Esophagus squamous epithelium (tissue), 5 donors: ENCODE measurements around the gene LRRC72. TPM values are rescaled to one million over a fixed set of nuclear protein-coding genes. Genes with fewer than 3 reads are reported as not detected.
"Not testable (repeated sequence)": the region's sequence is repeated elsewhere in the genome, so short reads cannot be mapped to it uniquely, and the experiment has no call there.

Source experiments
- DNase-seq: peaks from one replicate; lab custom pipeline; 2025; lab: John Stamatoyannopoulos, UW
- H3K27ac ChIP-seq, 4 donors: fragments of 200-600 bp; sonication (generic); one replicate each; pipeline ENCODE4 v1.5.1; 2016 to 2019; ENCODE audit warnings: mild to moderate bottlenecking in 1 of 4
- H3K27me3 ChIP-seq, 4 donors: fragments of 200-600 bp; sonication (generic); 1 replicate in 3 of 4; 2 replicates in 1 of 4; pipeline versions ENCODE4 v1.5.1 to v1.6.0; 2017 to 2021; ENCODE audit warnings: antibody characterized with exemption in 1 of 4
- H3K36me3 ChIP-seq, 3 donors: fragments of 200-600 bp; sonication (generic); one replicate each; pipeline ENCODE4 v1.5.1; 2016 to 2019
- H3K4me1 ChIP-seq, 3 donors: fragments of 200-600 bp; sonication (generic); one replicate each; pipeline ENCODE4 v1.5.1; 2017 to 2019
- H3K4me3 ChIP-seq, 4 donors: fragments of 200-600 bp; sonication (generic); 1 replicate in 3 of 4; 2 replicates in 1 of 4; pipeline ENCODE4 v1.5.1; 2016 to 2019; ENCODE audit warnings: mild to moderate bottlenecking in 2 of 4, moderate library complexity in 1 of 4
- H3K9me3 ChIP-seq, 3 donors: fragments of 200-600 bp; sonication (generic); one replicate each; pipeline ENCODE4 v1.5.1; 2016 to 2019
- CTCF ChIP-seq, 6 experiments: fragments of 450-650 bp in 4 of 6; fragments of 200-600 bp in 2 of 6; sonication (generic) in 2 of 6; IDR thresholded peaks; one replicate each; pipeline ENCODE4 v1.5.1; 2016 to 2019; ENCODE audit warnings: antibody characterized with exemption in 6 of 6, mild to moderate bottlenecking in 4 of 6, moderate library complexity in 4 of 6
- POLR2A ChIP-seq, 4 donors: fragments of 450-650 bp; IDR thresholded peaks; one replicate each; pipeline ENCODE4 v1.6.1; 2017; ENCODE audit warnings: antibody characterized with exemption in 4 of 4, mild to moderate bottlenecking in 4 of 4, moderate library complexity in 3 of 4
- WGBS, 2 donors: methylation state at CpG; one replicate each; pipeline ENCODE4 v1.1.5; 2018; 5-methylcytosine and 5-hydroxymethylcytosine counted together
- intact Hi-C: fragments of 100-400 bp; cut with DNase I; formaldehyde crosslinking; loops from one replicate; pipeline ENCODE4 v1.15.0; 2022
- total RNA-seq, 4 donors: library from RNA; depleted of rRNA; stranded (reverse); fragments of >200 nt; gene quantifications; one replicate each; pipeline ENCODE4 v1.1.0, GENCODE V29; 2016
- donor health status: DM: yes; HTN: yes; CAD: no.

The LRRC72 gene
- total RNA-seq, 4 donors from 2014 or later: not detected

- no peaks in the 10 kb centered on the region for H3K36me3 ChIP-seq
- DNase-seq: no peak
- intact Hi-C loops: no loop called here
- TF ChIP-seq POLR2A (IDR thresholded peaks at IDR 0.05) (no peak), CTCF (IDR thresholded peaks at IDR 0.05) (no peak)
- no peak overlapping the region for H3K27ac ChIP-seq
- no peaks in the 10 kb centered on the region for H3K4me1 ChIP-seq
- no peaks in the 10 kb centered on the region for H3K9me3 ChIP-seq
- 58 to 69% methylated on average over 1 of the region's 1 CpG for WGBS, 2 donors
- no peak overlapping the region for H3K4me3 ChIP-seq
- H3K27me3 ChIP-seq: no peaks in the 10 kb centered on the region
Measured at GRCh38 chr7:16514271-16514670, 12.4 kb upstream of the LRRC72 start.

GRCh38 chr7:16514729-16515128 is 11.9 kb upstream of the LRRC72 start:
- Histone ChIP-seq H3K4me1 (no peaks in the 10 kb centered on the region), H3K36me3 (no peaks in the 10 kb centered on the region), H3K9me3 (no peaks in the 10 kb centered on the region), H3K27ac (no peak overlapping the region), H3K4me3 (no peak overlapping the region), H3K27me3 (no peaks in the 10 kb centered on the region)
- TF ChIP-seq POLR2A (IDR thresholded peaks at IDR 0.05): no peak
- TF ChIP-seq CTCF (IDR thresholded peaks at IDR 0.05): no peak
- DNase-seq: no peak
- intact Hi-C loops: no loop called here

DNA sequence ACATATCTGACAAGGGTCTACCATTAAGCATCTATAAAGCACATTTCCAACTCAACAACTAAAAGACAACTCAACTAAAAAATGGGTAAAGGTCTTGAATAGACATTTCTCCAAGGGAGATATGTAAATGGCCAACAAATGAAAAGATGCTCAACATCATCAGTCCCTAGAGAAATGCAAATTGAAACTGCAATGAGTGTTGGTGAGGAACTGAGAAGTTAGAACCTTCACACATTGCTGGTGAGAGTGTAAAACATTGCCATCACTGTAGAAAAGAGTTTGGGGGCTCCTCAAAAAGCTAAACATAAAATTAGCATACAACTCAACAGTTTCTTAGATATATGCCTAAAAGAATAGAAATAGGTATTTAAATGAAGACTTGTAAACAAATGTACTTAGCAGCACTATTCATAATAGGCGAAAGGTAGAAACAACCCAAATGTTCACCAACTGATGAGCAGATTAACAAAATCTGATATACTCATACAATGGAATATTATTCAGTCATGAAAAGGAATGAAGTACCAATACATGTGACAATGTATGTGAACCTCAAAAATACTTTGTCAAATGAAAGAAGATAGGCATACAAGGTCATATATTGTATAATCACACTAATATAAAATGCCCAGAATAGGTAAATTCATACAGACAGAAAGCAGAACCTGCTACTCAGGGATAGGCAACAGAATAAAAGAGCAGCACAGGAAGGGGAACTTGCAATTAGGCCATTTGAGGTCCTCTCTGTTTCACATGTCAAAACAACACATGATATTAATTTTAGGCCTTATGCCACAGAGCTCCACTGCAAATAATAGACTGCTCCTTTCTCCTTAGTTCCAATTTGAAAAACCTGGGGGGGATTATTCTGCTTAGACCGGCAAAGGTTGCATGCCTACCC is 10.6 kb upstream of the LRRC72 start:
- Histone ChIP-seq H3K4me1 (no peaks in the 10 kb centered on the region), H3K9me3 (no peaks in the 10 kb centered on the region), H3K27me3 (no peaks in the 10 kb centered on the region), H3K36me3 (no peaks in the 10 kb centered on the region), H3K27ac (no peak overlapping the region), H3K4me3 (no peak overlapping the region)
- no peak for DNase-seq
- TF ChIP-seq POLR2A (IDR thresholded peaks at IDR 0.05) (no peak), CTCF (IDR thresholded peaks at IDR 0.05) (no peak)
- intact Hi-C loops: no loop called here
- 91 to 98% methylated on average over 2 of the region's 2 CpGs for WGBS, 2 donors

GRCh38 chr7:16519985-16520384 is 6.6 kb upstream of the LRRC72 start:
- H3K4me1 ChIP-seq, H3K4me3 ChIP-seq, intact Hi-C loops, H3K27me3 ChIP-seq, H3K36me3 ChIP-seq, H3K27ac ChIP-seq, H3K9me3 ChIP-seq, DNase-seq: not testable (repeated sequence)
- WGBS, 2 donors: 88 to 97% methylated on average over 2 of the region's 2 CpGs

- no peaks in the 10 kb centered on the region for H3K27me3 ChIP-seq
- no peaks in the 10 kb centered on the region for H3K4me1 ChIP-seq
- no peaks in the 10 kb centered on the region for H3K9me3 ChIP-seq
- intact Hi-C loops: no loop called here
- H3K4me3 ChIP-seq: no peak overlapping the region
- H3K27ac ChIP-seq: no peak overlapping the region
- TF ChIP-seq POLR2A (IDR thresholded peaks at IDR 0.05) (no peak), CTCF (IDR thresholded peaks at IDR 0.05) (no peak)
- H3K36me3 ChIP-seq: no peaks in the 10 kb centered on the region
- DNase-seq: no peak
- WGBS, 2 donors: 25 to 40% methylated on average over 1 of the region's 1 CpG
Measured at GRCh38 chr7:16524332-16524731, 2.3 kb upstream of the LRRC72 start.
